ENCODE results near the gene IGSF9. TPM values are rescaled to one million over a fixed set of nuclear protein-coding genes. Genes with fewer than 3 reads are reported as not detected.

The IGSF9 gene
- total RNA-seq, 2 experiments from 2014 or later: not detected

GRCh38 chr1:159891275-159892157, 53.9 kb downstream of the IGSF9 start:
- Mint-ChIP-seq H3K27ac (no peak overlapping the region), H3K27me3 (no peaks in the 10 kb centered on the region), H3K4me3 (no peak overlapping the region), H3K4me1 (ENCODE audit: low read depth) (no peaks in the 10 kb centered on the region), H3K36me3 (ENCODE audit: low read depth) (no peaks in the 10 kb centered on the region), H3K9me3 (no peaks in the 10 kb centered on the region)
- peak; percentile 99 for TF ChIP-seq CTCF (IDR thresholded peaks at IDR 0.05)
- DNase-seq (peak; percentile 54 to 90 (median 70)), ATAC-seq (ENCODE audit: poor library complexity) (peak; percentile 95)
- peaks cover 13% of the 10 kb centered on the region for H3K4me1 ChIP-seq (ENCODE audit: insufficient read depth, low read length)
- H3K27me3 ChIP-seq (ENCODE audit: control insufficient read depth in 1 of 2, insufficient read depth in 2 of 2, low read length in 2 of 2): no peaks in the 10 kb centered on the region
- no peaks in the 10 kb centered on the region for H3K36me3 ChIP-seq (ENCODE audit: insufficient read depth, low read length)
- H3K9me3 ChIP-seq (ENCODE audit: control insufficient read depth in 1 of 2, insufficient read depth in 1 of 2, low read length in 2 of 2): no peaks in the 10 kb centered on the region
- intact Hi-C loops (cut with DNase I, micrococcal nuclease): loop anchor here (1.0 to 5.0 kb wide), 10 partner anchors 31 to 759 kb away; partner anchors contain the start of genes DUSP23 (in 2 of the 2) and TAGLN2 (in 1 of the 2)
- H3K4me3 ChIP-seq (ENCODE audit: low read length): no peak overlapping the region
- no peak overlapping the region for H3K27ac ChIP-seq (ENCODE audit: low read depth in 1 of 2, low read length in 2 of 2)
- POLR2A ChIA-PET: interaction anchor here (0.5 to 3.1 kb wide), 3 partner anchors 92 to 105 kb away, joined by 3 to 7 read pairs (median 6); no protein-coding TSS in a partner anchor
- CTCF ChIA-PET: interaction anchor here (0.7 to 5.3 kb wide), 10 partner anchors 12 to 116 kb away, joined by 3 to 42 read pairs (median 6); partner anchors contain the start of genes DUSP23, IGSF9 and TAGLN2

GRCh38 chr1:159890390-159890789, 55.0 kb downstream of the IGSF9 start:
- DNase-seq (no peak), ATAC-seq (ENCODE audit: poor library complexity) (no peak)
- intact Hi-C loops (cut with DNase I, micrococcal nuclease): loop anchor here (2.0 to 5.0 kb wide), 6 partner anchors 34 to 758 kb away; partner anchors contain the start of gene TAGLN2 (in 1 of the 2)
- H3K27ac ChIP-seq (ENCODE audit: low read depth in 1 of 2, low read length in 2 of 2): no peak overlapping the region
- TF ChIP-seq CTCF (IDR thresholded peaks at IDR 0.05): no peak
- Mint-ChIP-seq H3K27me3 (no peaks in the 10 kb centered on the region), H3K4me1 (ENCODE audit: low read depth) (no peaks in the 10 kb centered on the region), H3K36me3 (ENCODE audit: low read depth) (no peaks in the 10 kb centered on the region), H3K27ac (no peak overlapping the region), H3K4me3 (no peak overlapping the region), H3K9me3 (no peaks in the 10 kb centered on the region)
- peaks cover 13% of the 10 kb centered on the region for H3K4me1 ChIP-seq (ENCODE audit: insufficient read depth, low read length)
- POLR2A ChIA-PET: interaction anchor here (3.1 kb wide), 1 partner anchor 91 kb away, joined by 7 read pairs; no protein-coding TSS in a partner anchor
- no peaks in the 10 kb centered on the region for H3K36me3 ChIP-seq (ENCODE audit: insufficient read depth, low read length)
- CTCF ChIA-PET: interaction anchor here (0.7 to 5.3 kb wide), 5 partner anchors 35 to 110 kb away, joined by 3 to 42 read pairs (median 3); partner anchors contain the start of genes DUSP23 and TAGLN2
- no peaks in the 10 kb centered on the region for H3K9me3 ChIP-seq (ENCODE audit: control insufficient read depth in 1 of 2, insufficient read depth in 1 of 2, low read length in 2 of 2)
- no peaks in the 10 kb centered on the region for H3K27me3 ChIP-seq (ENCODE audit: control insufficient read depth in 1 of 2, insufficient read depth in 2 of 2, low read length in 2 of 2)
- H3K4me3 ChIP-seq (ENCODE audit: low read length): no peak overlapping the region

GRCh38 chr1:159889821-159890252, 55.6 kb downstream of the IGSF9 start:
- ATAC-seq (ENCODE audit: poor library complexity): no peak
- Mint-ChIP-seq H3K36me3 (ENCODE audit: low read depth) (no peaks in the 10 kb centered on the region), H3K27me3 (no peaks in the 10 kb centered on the region), H3K27ac (no peak overlapping the region), H3K9me3 (no peaks in the 10 kb centered on the region), H3K4me1 (ENCODE audit: low read depth) (no peaks in the 10 kb centered on the region), H3K4me3 (no peak overlapping the region)
- no peaks in the 10 kb centered on the region for H3K27me3 ChIP-seq (ENCODE audit: control insufficient read depth in 1 of 2, insufficient read depth in 2 of 2, low read length in 2 of 2)
- TF ChIP-seq CTCF (IDR thresholded peaks at IDR 0.05): no peak
- intact Hi-C loops (cut with DNase I, micrococcal nuclease): loop anchor here (2.0 to 10.0 kb wide), 7 partner anchors 35 to 757 kb away; partner anchors contain the start of gene TAGLN2 (in 1 of the 2)
- peak in 3 of 14 experiments; percentile 36 to 60 (median 57) for DNase-seq
- ChIA-PET POLR2A (interaction anchor here (1.3 to 3.1 kb wide), 2 partner anchors 34 to 90 kb away, joined by 4 to 7 read pairs; no protein-coding TSS in a partner anchor), CTCF (interaction anchor here (1.2 to 5.3 kb wide), 4 partner anchors 36 to 116 kb away, joined by 3 to 42 read pairs (median 8); partner anchors contain the start of genes DUSP23 and TAGLN2)
- peaks cover 13% of the 10 kb centered on the region for H3K4me1 ChIP-seq (ENCODE audit: insufficient read depth, low read length)
- H3K36me3 ChIP-seq (ENCODE audit: insufficient read depth, low read length): no peaks in the 10 kb centered on the region
- H3K27ac ChIP-seq (ENCODE audit: low read depth in 1 of 2, low read length in 2 of 2): no peak overlapping the region
- no peak overlapping the region for H3K4me3 ChIP-seq (ENCODE audit: low read length)
- H3K9me3 ChIP-seq (ENCODE audit: control insufficient read depth in 1 of 2, insufficient read depth in 1 of 2, low read length in 2 of 2): no peaks in the 10 kb centered on the region
